Dermis blood vessel endothelial cell (primary cell): ENCODE data around the gene LGALS14. TPM values are rescaled to one million over a fixed set of nuclear protein-coding genes. Genes with fewer than 3 reads are reported as not detected.
A peak's percentile ranks its signal among the peaks of the same experiment; 100 is the strongest.
"Not testable (repeated sequence)": the region's sequence is repeated elsewhere in the genome, so short reads cannot be mapped to it uniquely, and the experiment has no call there.

ENCODE experiments used
- DNase-seq: peaks from one replicate; pipeline ENCODE4 v3.0.0; 2010
- total RNA-seq: library from RNA; depleted of rRNA; stranded (reverse); fragments of >200 nt; gene quantifications from 2 replicates; pipeline ENCODE4 v1.2.3, GENCODE V29; 2014

LGALS14 gene
- total RNA-seq: not detected in 2 replicates

GRCh38 chr19:39704181-39705044 is at the start of gene LGALS14:
Gene LGALS14 (plus strand): TSS chr19:39704481. CDS start chr19:39704529, 48 bp downstream.
- no peak for DNase-seq

- no peak for DNase-seq
Measured at GRCh38 chr19:39655613-39656012, 48.7 kb upstream of the LGALS14 start, which contains the start of gene LGALS16. Gene LGALS16 (plus strand): TSS chr19:39655913. CDS start chr19:39655962, 49 bp downstream.

- no peak for DNase-seq
Measured at GRCh38 chr19:39659791-39660190, 44.5 kb upstream of the LGALS14 start.

- no peak for DNase-seq
Measured at GRCh38 chr19:39660661-39661060, 43.6 kb upstream of the LGALS14 start.

- no peak for DNase-seq
Measured at GRCh38 chr19:39661565-39661964, 42.7 kb upstream of the LGALS14 start.

GRCh38 chr19:39669860-39670259 is 34.4 kb upstream of the LGALS14 start:
- DNase-seq: not testable (repeated sequence)

- no peak for DNase-seq
Measured at GRCh38 chr19:39670998-39671397, 33.3 kb upstream of the LGALS14 start.

- peak; percentile 72 for DNase-seq
Measured at GRCh38 chr19:39671739-39672363, 32.4 kb upstream of the LGALS14 start.

- DNase-seq: no peak
Measured at GRCh38 chr19:39672473-39672872, 31.8 kb upstream of the LGALS14 start.

GRCh38 chr19:39673862-39674261 is 30.4 kb upstream of the LGALS14 start:
- not testable (repeated sequence) for DNase-seq

- no peak for DNase-seq
Measured at GRCh38 chr19:39676004-39676403, 28.3 kb upstream of the LGALS14 start.

GRCh38 chr19:39677961-39678889 is 26.1 kb upstream of the LGALS14 start:
- DNase-seq: peak; percentile 14

GRCh38 chr19:39679056-39679790 is 25.1 kb upstream of the LGALS14 start:
- DNase-seq: no peak

- no peak for DNase-seq
Measured at GRCh38 chr19:39679791-39680168, 24.5 kb upstream of the LGALS14 start.

GRCh38 chr19:39680593-39680992 is 23.7 kb upstream of the LGALS14 start:
- DNase-seq: no peak

- no peak for DNase-seq
Measured at GRCh38 chr19:39681416-39681815, 22.9 kb upstream of the LGALS14 start.

GRCh38 chr19:39684267-39684666 is 20.0 kb upstream of the LGALS14 start:
- no peak for DNase-seq

GRCh38 chr19:39686739-39687138 is 17.5 kb upstream of the LGALS14 start:
- DNase-seq: no peak

GRCh38 chr19:39688637-39689036 is 15.6 kb upstream of the LGALS14 start:
- DNase-seq: not testable (repeated sequence)

GRCh38 chr19:39692166-39692565 is 12.1 kb upstream of the LGALS14 start:
- DNase-seq: no peak

GRCh38 chr19:39692822-39693221 is 11.5 kb upstream of the LGALS14 start:
- DNase-seq: no peak

- DNase-seq: no peak
Measured at GRCh38 chr19:39695759-39696158, 8.5 kb upstream of the LGALS14 start.
